Sigmoid colon (tissue), 4 donors: Measurements from ENCODE around the gene SELENOP.

ENCODE experiments used
- POLR2A ChIP-seq, 2 donors: fragments of 450-650 bp; IDR thresholded peaks; one replicate each; pipeline ENCODE4 v1.6.1; 2016; ENCODE audit warnings: antibody characterized with exemption in 2 of 2, mild to moderate bottlenecking in 2 of 2, moderate library complexity in 2 of 2
- POLR2AphosphoS5 ChIP-seq, 4 donors: sonication (generic); formaldehyde crosslinking; IDR thresholded peaks; one replicate each; pipeline ENCODE4 v1.6.1; 2017; ENCODE audit warnings: antibody characterized with exemption in 4 of 4
- TF ChIP-seq, protein P1 (sequence below), 4 experiments: fragments of 450-650 bp in 3 of 4; fragments of 200-600 bp in 1 of 4; IDR thresholded peaks; one replicate each; pipeline ENCODE4 v1.5.1; 2016 to 2019; ENCODE audit warnings: antibody characterized with exemption in 4 of 4, mild to moderate bottlenecking in 3 of 4, moderate library complexity in 2 of 4

DNA sequence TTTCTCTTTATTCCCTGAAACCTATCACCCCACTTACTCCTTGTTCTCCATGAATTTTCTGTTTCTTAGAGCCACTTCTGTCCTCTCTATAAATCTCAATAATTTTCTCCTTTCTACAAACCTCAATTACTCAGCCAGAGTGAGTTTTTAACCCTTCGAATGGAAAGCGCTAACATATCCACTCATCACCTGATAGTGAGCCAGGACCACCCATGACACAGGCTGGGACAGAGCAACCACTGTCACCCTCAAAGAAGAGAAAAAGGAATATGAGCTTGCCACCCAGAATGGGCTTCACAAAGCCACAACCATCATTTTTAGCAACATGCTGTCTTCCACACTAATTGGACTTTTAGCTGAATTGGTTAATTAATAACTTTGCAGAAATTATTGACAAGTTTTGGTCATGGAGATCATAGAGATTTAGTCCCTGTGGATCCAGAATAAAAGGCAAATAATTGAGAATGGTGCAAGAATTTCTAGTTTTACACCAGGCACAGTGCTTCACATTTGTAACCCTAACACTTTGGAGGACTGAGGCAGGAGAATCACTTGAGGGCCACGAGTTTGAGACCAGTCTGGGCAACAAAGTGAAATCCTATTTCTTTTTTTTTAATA lies 32.1 kb upstream of the SELENOP start:
- TF ChIP-seq, protein P1, sequence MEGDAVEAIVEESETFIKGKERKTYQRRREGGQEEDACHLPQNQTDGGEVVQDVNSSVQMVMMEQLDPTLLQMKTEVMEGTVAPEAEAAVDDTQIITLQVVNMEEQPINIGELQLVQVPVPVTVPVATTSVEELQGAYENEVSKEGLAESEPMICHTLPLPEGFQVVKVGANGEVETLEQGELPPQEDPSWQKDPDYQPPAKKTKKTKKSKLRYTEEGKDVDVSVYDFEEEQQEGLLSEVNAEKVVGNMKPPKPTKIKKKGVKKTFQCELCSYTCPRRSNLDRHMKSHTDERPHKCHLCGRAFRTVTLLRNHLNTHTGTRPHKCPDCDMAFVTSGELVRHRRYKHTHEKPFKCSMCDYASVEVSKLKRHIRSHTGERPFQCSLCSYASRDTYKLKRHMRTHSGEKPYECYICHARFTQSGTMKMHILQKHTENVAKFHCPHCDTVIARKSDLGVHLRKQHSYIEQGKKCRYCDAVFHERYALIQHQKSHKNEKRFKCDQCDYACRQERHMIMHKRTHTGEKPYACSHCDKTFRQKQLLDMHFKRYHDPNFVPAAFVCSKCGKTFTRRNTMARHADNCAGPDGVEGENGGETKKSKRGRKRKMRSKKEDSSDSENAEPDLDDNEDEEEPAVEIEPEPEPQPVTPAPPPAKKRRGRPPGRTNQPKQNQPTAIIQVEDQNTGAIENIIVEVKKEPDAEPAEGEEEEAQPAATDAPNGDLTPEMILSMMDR (IDR thresholded peaks at IDR 0.05) = no peak
- TF ChIP-seq POLR2A (IDR thresholded peaks at IDR 0.05) (no peak), POLR2AphosphoS5 (IDR thresholded peaks at IDR 0.05) (no peak)
